Measurements from ENCODE around the gene TBL1Y.

DNA sequence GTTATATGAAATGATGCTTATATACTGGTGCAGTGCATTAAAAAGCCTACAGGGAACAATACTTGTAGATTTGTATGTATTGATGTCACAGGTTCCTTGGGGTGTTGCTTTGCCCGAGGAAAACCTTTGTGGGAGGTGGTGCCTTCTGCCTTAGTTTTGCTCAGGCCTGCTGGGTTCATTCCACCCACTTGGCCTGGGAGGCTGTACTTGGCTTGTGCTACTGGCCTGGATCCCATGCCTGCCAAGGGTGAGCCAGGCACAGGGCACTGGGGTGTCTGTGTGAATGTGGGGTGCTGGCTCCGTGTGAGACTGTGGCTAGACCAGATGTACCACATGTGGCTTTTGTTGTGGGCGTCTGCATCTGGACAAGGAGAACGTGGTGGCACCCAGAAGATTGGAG, 17.8 kb downstream of the TBL1Y start:
- TF ChIP-seq POLR2AphosphoS5 (IDR thresholded peaks at IDR 0.05; ENCODE audit: low read depth, low read length) (no peak), POLR2A (IDR thresholded peaks at IDR 0.05; ENCODE audit: low read depth, low read length) (no peak), TAF1 (IDR thresholded peaks at IDR 0.05; ENCODE audit: low read depth, low read length) (no peak)

Measured in GM12891 (cell line).